Ovary (tissue), 9 donors: Measurements from ENCODE around the gene CDK6. TPM values are rescaled to one million over a fixed set of nuclear protein-coding genes. Genes with fewer than 3 reads are reported as not detected.

ENCODE experiments used
- DNase-seq, 5 donors: peaks; one replicate each; pipeline ENCODE4 v3.0.0-alpha.2; 2019 to 2020
- H3K27ac ChIP-seq, 2 donors: fragments of 200-600 bp; one replicate each; pipeline versions ENCODE4 v1.5.1 to v1.8.0; 2019 to 2022
- H3K27me3 ChIP-seq: fragments of 200-600 bp; one replicate; pipeline ENCODE4 v1.8.0; 2022
- H3K36me3 ChIP-seq: fragments of 200-600 bp; sonication (generic); one replicate; pipeline ENCODE4 v1.5.1; 2019
- H3K4me1 ChIP-seq: one replicate; pipeline ENCODE4 v1.8.1; 2013; ENCODE audit warnings: mild to moderate bottlenecking, moderate library complexity; ENCODE audit not compliant: insufficient read depth
- H3K4me3 ChIP-seq: fragments of 200-600 bp; sonication (generic); one replicate; pipeline ENCODE4 v1.5.1; 2017
- H3K9me3 ChIP-seq, 2 donors: fragments of 200-600 bp in 1 of 2; sonication (generic) in 1 of 2; one replicate each; pipeline versions ENCODE4 v1.5.1 to v1.8.1; 2013 to 2019; ENCODE audit warnings: mild to moderate bottlenecking in 1 of 2, moderate library complexity in 1 of 2
- EP300 ChIP-seq: sonication (generic); formaldehyde crosslinking; IDR thresholded peaks from one replicate; pipeline ENCODE4 v1.6.1; 2017; ENCODE audit warnings: antibody characterized with exemption
- POLR2A ChIP-seq: fragments of 450-650 bp; IDR thresholded peaks from one replicate; pipeline ENCODE4 v1.6.1; 2017; ENCODE audit warnings: antibody characterized with exemption, mild to moderate bottlenecking, moderate library complexity
- WGBS, 3 donors: extraction: QIAGEN DNeasy Blood & Tissue Kit in 1 of 3; methylation state at CpG; one replicate each; pipeline versions ENCODE4 v1.1.5 to v1.1.7; 2013 to 2017; 5-methylcytosine and 5-hydroxymethylcytosine counted together
- intact Hi-C, 4 donors: fragments of 100-400 bp; cut with DNase I; formaldehyde crosslinking; loops; one replicate each; pipeline versions ENCODE4 v1.11.0 to v1.15.1; 2022 to 2023
- polyA plus RNA-seq, 2 donors: library from polyadenylated mRNA; stranded (reverse); fragments of 200-250 nt in 1 of 2; fragments of 350-450 nt in 1 of 2; fragmentation: Illumina TruSeq in 1 of 2; extraction: RNeasy Lipid Tissue Mini Kit (QIAGEN cat#74804) in 1 of 2; gene quantifications; one replicate each; pipeline ENCODE4 v1.2.3, GENCODE V29; 2013 to 2014
- total RNA-seq, 7 donors: library from RNA; depleted of rRNA in 2 of 7; stranded (reverse); fragments of >200 nt in 2 of 7; fragmentation: NEBNext Ultra II Directional in 3 of 7; extraction: Animal tissue kit (Norgen Biotek cat#: 25700) in 3 of 7; gene quantifications; one replicate each; pipeline versions ENCODE4 v1.1.0 to v1.2.4, GENCODE V29; 2016 to 2023
- TF ChIP-seq, protein P1 (sequence below), 3 donors: fragments of 450-650 bp in 2 of 3; fragments of 200-600 bp in 1 of 3; IDR thresholded peaks; one replicate each; pipeline versions ENCODE4 v1.5.1 to v1.8.0; 2016 to 2022; ENCODE audit warnings: antibody characterized with exemption in 3 of 3, mild to moderate bottlenecking in 1 of 3
- donor health status: DM: no; HTN: no; CAD: no; lungs with moderate emphysema.
- donor health status: DM: no; HTN: no; CAD: no.
- donor health status: Bipolar disorder and iron deficiency.
- donor health status: DM: yes; HTN: yes; CAD: no.
- donor health status: DM: no; HTN: no; CAD: no.
- donor health status: DM: yes; HTN: yes; CAD: no.

The CDK6 gene
- total and polyA plus RNA-seq, 9 donors, result 1.8 to 20.4 (median 11.2) TPM

- DNase-seq, result no peak
- intact Hi-C loops, result loop anchor here in 3 of 4 donors (10.0 kb wide), 3 partner anchors 136 to 224 kb away; no protein-coding TSS in a partner anchor
- H3K27me3 ChIP-seq, result no peaks in the 10 kb centered on the region
- peaks cover 7% of the 10 kb centered on the region for H3K4me1 ChIP-seq
- no peak overlapping the region for H3K4me3 ChIP-seq
- H3K36me3 ChIP-seq, result no peaks in the 10 kb centered on the region
- no peaks in the 10 kb centered on the region for H3K9me3 ChIP-seq
- WGBS, 3 donors, result 91 to 95% (median 93%) methylated on average over 6 of the region's 6 CpGs
- TF ChIP-seq, protein P1, sequence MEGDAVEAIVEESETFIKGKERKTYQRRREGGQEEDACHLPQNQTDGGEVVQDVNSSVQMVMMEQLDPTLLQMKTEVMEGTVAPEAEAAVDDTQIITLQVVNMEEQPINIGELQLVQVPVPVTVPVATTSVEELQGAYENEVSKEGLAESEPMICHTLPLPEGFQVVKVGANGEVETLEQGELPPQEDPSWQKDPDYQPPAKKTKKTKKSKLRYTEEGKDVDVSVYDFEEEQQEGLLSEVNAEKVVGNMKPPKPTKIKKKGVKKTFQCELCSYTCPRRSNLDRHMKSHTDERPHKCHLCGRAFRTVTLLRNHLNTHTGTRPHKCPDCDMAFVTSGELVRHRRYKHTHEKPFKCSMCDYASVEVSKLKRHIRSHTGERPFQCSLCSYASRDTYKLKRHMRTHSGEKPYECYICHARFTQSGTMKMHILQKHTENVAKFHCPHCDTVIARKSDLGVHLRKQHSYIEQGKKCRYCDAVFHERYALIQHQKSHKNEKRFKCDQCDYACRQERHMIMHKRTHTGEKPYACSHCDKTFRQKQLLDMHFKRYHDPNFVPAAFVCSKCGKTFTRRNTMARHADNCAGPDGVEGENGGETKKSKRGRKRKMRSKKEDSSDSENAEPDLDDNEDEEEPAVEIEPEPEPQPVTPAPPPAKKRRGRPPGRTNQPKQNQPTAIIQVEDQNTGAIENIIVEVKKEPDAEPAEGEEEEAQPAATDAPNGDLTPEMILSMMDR (IDR thresholded peaks at IDR 0.05), result no peak
- TF ChIP-seq POLR2A, result no peak
- TF ChIP-seq EP300, result no peak
- H3K27ac ChIP-seq, result no peak overlapping the region
Measured at GRCh38 chr7:92830532-92831110, 5.8 kb downstream of the CDK6 start.

DNA sequence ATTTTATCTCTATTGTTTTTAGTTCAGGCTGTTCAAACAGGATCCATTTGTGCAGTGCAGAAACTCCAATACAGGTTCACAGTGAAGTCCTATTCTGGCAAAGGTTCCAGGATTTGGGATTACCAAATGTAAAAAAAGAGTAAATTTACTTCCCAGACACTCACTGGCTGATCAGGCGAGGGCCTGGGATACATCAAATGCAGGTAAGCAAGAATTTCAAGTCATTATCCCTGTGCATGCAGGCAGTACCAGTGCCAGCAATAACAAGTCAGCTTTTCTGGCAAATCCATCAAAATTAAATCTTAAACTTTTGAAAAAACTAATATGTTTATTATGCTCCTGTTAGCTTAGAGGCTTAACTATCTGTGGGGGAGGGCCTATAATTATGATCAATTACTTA lies 6.3 kb downstream of the CDK6 start:
- intact Hi-C loops, result loop anchor here in 3 of 4 donors (10.0 kb wide), 3 partner anchors 135 to 225 kb away; no protein-coding TSS in a partner anchor
- H3K4me1 ChIP-seq, result peaks cover 7% of the 10 kb centered on the region

DNA sequence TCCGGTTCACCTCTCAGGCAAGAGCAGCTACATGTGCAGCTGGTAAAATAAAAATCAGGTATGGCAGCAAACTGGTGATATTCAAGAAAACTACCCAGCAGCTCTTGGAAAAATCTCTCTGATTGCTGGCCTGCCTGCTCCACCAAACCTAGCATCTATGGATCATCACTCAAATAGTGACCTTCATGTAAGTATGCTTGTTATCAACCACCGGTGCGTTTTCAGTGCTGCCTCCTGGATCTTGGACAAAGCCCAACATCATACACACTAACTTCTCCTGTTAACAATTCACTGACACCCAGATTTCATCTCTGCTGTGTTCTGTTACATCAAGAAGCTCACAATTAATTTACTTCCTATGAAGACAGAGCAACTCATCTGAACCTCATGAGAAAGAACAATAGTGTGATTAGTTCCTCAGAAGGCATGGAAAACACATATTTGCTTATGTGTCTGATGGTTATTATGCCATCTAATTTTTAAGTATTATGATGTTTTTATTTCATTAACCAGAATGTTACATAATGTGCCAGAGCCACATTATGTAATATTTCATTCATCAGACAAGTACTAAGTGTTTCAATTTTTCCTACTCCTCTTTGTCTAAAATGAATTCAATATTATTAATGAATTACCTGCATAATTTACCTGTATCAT lies 8.8 kb downstream of the CDK6 start:
- Histone ChIP-seq H3K27me3 (no peaks in the 10 kb centered on the region), H3K9me3 (no peaks in the 10 kb centered on the region), H3K27ac (no peak overlapping the region), H3K4me3 (no peak overlapping the region), H3K36me3 (no peaks in the 10 kb centered on the region), H3K4me1 (peaks cover 7% of the 10 kb centered on the region)
- DNase-seq, result no peak
- 50 to 59% (median 55%) methylated on average over 3 of the region's 3 CpGs for WGBS, 3 donors
- intact Hi-C loops, result no loop called here
- no peak for TF ChIP-seq EP300

More for the DNA sequence above, 6.3 kb downstream of the CDK6 start:
- H3K36me3 ChIP-seq, result no peaks in the 10 kb centered on the region
- no peaks in the 10 kb centered on the region for H3K27me3 ChIP-seq
- H3K27ac ChIP-seq, result no peak overlapping the region
- TF ChIP-seq, protein P1 (IDR thresholded peaks at IDR 0.05), result no peak
- TF ChIP-seq EP300, result no peak
- TF ChIP-seq POLR2A, result no peak
- 57 to 78% (median 75%) methylated on average over 1 of the region's 1 CpG for WGBS, 3 donors
- no peak overlapping the region for H3K4me3 ChIP-seq
- H3K9me3 ChIP-seq, result no peaks in the 10 kb centered on the region
- no peak for DNase-seq

DNA sequence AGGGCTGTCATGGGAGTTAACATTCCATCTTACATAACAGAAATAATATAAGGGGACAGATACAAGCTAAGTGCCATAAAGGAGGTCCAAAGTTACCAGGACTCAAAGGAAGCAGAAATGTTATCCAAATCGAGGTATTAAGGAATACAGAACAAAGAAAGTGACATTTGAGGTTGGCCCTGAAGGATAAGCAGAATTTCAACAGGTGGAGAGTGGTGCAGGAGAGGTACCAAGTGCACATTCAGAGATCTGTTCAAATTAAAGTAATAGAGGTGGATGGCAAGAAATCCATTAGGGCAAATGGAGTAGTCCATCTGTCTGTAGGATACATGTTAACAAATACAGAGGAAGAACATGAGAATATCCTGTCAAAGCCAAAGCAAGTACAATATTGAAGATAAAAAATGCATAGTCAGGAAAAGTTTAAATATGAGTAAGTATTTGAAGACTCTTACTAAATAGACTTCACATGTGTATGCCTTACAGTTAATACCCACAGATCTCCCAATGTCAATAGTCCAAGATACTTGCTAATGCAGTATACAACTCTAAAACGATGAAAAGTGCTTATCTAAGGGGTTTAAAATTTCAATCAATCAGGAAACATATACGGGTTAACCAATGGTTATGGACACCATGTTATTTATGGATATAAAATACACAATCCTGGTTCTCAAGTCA lies 10.0 kb downstream of the CDK6 start:
- DNase-seq, result no peak
- H3K9me3 ChIP-seq, result no peaks in the 10 kb centered on the region
- intact Hi-C loops, result no loop called here
- WGBS, 3 donors, result 89 to 92% (median 91%) methylated on average over 3 of the region's 3 CpGs
- no peaks in the 10 kb centered on the region for H3K27me3 ChIP-seq
- peaks cover 2% of the 10 kb centered on the region for H3K4me1 ChIP-seq
- H3K36me3 ChIP-seq, result no peaks in the 10 kb centered on the region
- TF ChIP-seq POLR2A (no peak), EP300 (no peak)
- TF ChIP-seq, protein P1 (IDR thresholded peaks at IDR 0.05), result no peak
- H3K4me3 ChIP-seq, result no peak overlapping the region
- no peak overlapping the region for H3K27ac ChIP-seq
